ENCODE measurements around the gene FRS3. TPM values are rescaled to one million over a fixed set of nuclear protein-coding genes. Genes with fewer than 3 reads are reported as not detected.

The FRS3 gene
- total and polyA plus RNA-seq, 2 experiments from 2014 or later, result 1.3 to 3.3 TPM

GRCh38 chr6:41791984-41792383, 12.3 kb upstream of the FRS3 start (continued):
- TF ChIP-seq REST (IDR thresholded peaks at IDR 0.05; ENCODE audit: unreplicated experiment) (no peak), NANOG (IDR thresholded peaks at IDR 0.05; ENCODE audit: borderline replicate concordance) (no peak), CTCF (conservative IDR thresholded peaks at IDR 0.05; ENCODE audit: low read depth in 2 of 2) (no peak), POLR2AphosphoS5 (IDR thresholded peaks at IDR 0.05; ENCODE audit: low read depth) (no peak)

GRCh38 chr6:41791305-41791704, 11.6 kb upstream of the FRS3 start:
- no peak overlapping the region for H3K27ac ChIP-seq (ENCODE audit: low read depth)
- H3K4me3 Mint-ChIP-seq, result no peak overlapping the region
- TF ChIP-seq REST (IDR thresholded peaks at IDR 0.05; ENCODE audit: unreplicated experiment), result no peak
- no peak for TF ChIP-seq NANOG (IDR thresholded peaks at IDR 0.05; ENCODE audit: borderline replicate concordance)
- no peak for TF ChIP-seq ETS1 (IDR thresholded peaks at IDR 0.05)
- no peak for TF ChIP-seq POLR2AphosphoS5 (IDR thresholded peaks at IDR 0.05; ENCODE audit: low read depth)
- TF ChIP-seq EZH2phosphoT487 (IDR thresholded peaks at IDR 0.05; ENCODE audit: unreplicated experiment), result no peak
- no peak for TF ChIP-seq ZNF114 (CRISPR knock-in tag; IDR thresholded peaks at IDR 0.05)
- TF ChIP-seq JUNB (IDR thresholded peaks at IDR 0.05; ENCODE audit: unreplicated experiment), result no peak
- no peak for TF ChIP-seq CTCF (conservative IDR thresholded peaks at IDR 0.05; ENCODE audit: low read depth in 2 of 2)

More at GRCh38 chr6:41791305-41791704, 11.6 kb upstream of the FRS3 start:
- Mint-ChIP-seq H3K4me1 (no peaks in the 10 kb centered on the region; the same call in 2 of the 3 replicates), H3K9me3 (peaks cover 7% of the 10 kb centered on the region; the same call in 2 of the 3 replicates), H3K36me3 (ENCODE audit: low read depth) (peaks cover 42% of the 10 kb centered on the region), H3K27me3 (ENCODE audit: insufficient read depth, low read depth, poor library complexity) (peaks cover 13% of the 10 kb centered on the region), H3K27ac (no peak overlapping the region)
- ATAC-seq (no peak), DNase-seq (ENCODE audit: low spot score) (no peak)
- peaks cover 23% of the 10 kb centered on the region; the same call in 1 of the 2 replicates for H3K36me3 ChIP-seq (ENCODE audit: insufficient read depth)
- no peak overlapping the region for H3K4me3 ChIP-seq
- H4K20me1 ChIP-seq (replicated peaks; ENCODE audit: insufficient read depth), result 0 out of 2 replicates have a peak, but pooled peaks cover 5% of the 10 kb centered on the region
- no peaks in the 10 kb centered on the region; the same call in 1 of the 2 replicates for H3K27me3 ChIP-seq (ENCODE audit: insufficient read depth)
- 0 out of 2 replicates have a peak, but pooled peaks cover 13% of the 10 kb centered on the region for H3F3A ChIP-seq (replicated peaks; ENCODE audit: low read depth)
- no peak overlapping the region for H2AFZ ChIP-seq
- H3K9me2 ChIP-seq (ENCODE audit: insufficient read depth), result no peaks in the 10 kb centered on the region
- H3K4me2 ChIP-seq, result no peak overlapping the region
- no peaks in the 10 kb centered on the region for H3K4me1 ChIP-seq (ENCODE audit: insufficient read depth)
- H3K79me2 ChIP-seq (replicated peaks; ENCODE audit: insufficient read depth), result peaks cover 22% of the 10 kb centered on the region

Measured in GM23338 (cell line).